ENCODE data around the gene MEGF11. TPM values are rescaled to one million over a fixed set of nuclear protein-coding genes. Genes with fewer than 3 reads are reported as not detected.

The MEGF11 gene
- 1.2 and 1.6 TPM in 2 replicates for total RNA-seq (2021)
- long read RNA-seq, partial matches to known transcripts = 2 of 5 reads
- long read RNA-seq, other reads (novel, unspliced or antisense) = 3 of 5 reads

GRCh38 chr15:66253418-66254088 is at the start of gene MEGF11:
TSS of gene MEGF11 (minus strand) at chr15:66253750. CDS start at chr15:66128403, 125,347 bp downstream.
- Histone ChIP-seq H3K56ac (ENCODE audit: insufficient read length, low read depth, low read length) (no peak within 1 kb of the TSS), H3K14ac (ENCODE audit: insufficient read depth, low read length) (no peak within 1 kb of the TSS), H2BK12ac (ENCODE audit: insufficient read length, low read depth, low read length) (no peak within 1 kb of the TSS), H2AK5ac (ENCODE audit: insufficient read length, low read length) (no peak within 1 kb of the TSS), H2BK120ac (ENCODE audit: low read depth, low read length, poor library complexity, severe bottlenecking) (no peak within 1 kb of the TSS), H3K4me2 (ENCODE audit: insufficient read depth, insufficient read length, low read length) (peak within 1 kb of the TSS; percentile 87), H3K79me1 (ENCODE audit: insufficient read depth, low read depth, low read length, poor library complexity, severe bottlenecking) (no peaks in the 10 kb centered on the region), H3K4me1 (ENCODE audit: insufficient read depth, low read length) (no peaks in the 10 kb centered on the region), H4K5ac (ENCODE audit: insufficient read length, low read depth, low read length) (no peak within 1 kb of the TSS), H3K23ac (ENCODE audit: insufficient read length, low read depth, low read length) (no peak within 1 kb of the TSS), H3K9ac (ENCODE audit: extremely low read depth, insufficient read length, low read length) (peak within 1 kb of the TSS; percentile 39), H3K27me3 (ENCODE audit: insufficient read depth, low read length) (peaks cover 41% of the 10 kb centered on the region), H3K79me2 (ENCODE audit: insufficient read depth, low read length) (no peaks in the 10 kb centered on the region), H3K4ac (ENCODE audit: low read depth, low read length) (no peak within 1 kb of the TSS), H4K20me1 (ENCODE audit: control insufficient read depth, insufficient read depth, insufficient read length) (peaks cover 2% of the 10 kb centered on the region), H4K91ac (ENCODE audit: insufficient read length, low read depth, low read length) (no peak within 1 kb of the TSS), H3K27ac (ENCODE audit: insufficient read length, low read depth, low read length) (no peak within 1 kb of the TSS), H2BK20ac (ENCODE audit: low read depth, low read length, poor library complexity, severe bottlenecking) (no peak within 1 kb of the TSS), H2BK15ac (ENCODE audit: low read depth, low read length) (no peak within 1 kb of the TSS), H3T11ph (ENCODE audit: low read length) (no peak within 1 kb of the TSS), H3K9me3 (ENCODE audit: control insufficient read depth, low read depth, low read length) (no peaks in the 10 kb centered on the region), H4K8ac (replicated peaks; ENCODE audit: insufficient read length, low read depth, low read length) (no peak within 1 kb of the TSS), H3K18ac (ENCODE audit: insufficient read length, low read depth, low read length) (no peak within 1 kb of the TSS), H3K23me2 (ENCODE audit: insufficient read length, low read depth, low read length, poor library complexity, severe bottlenecking) (peaks cover 19% of the 10 kb centered on the region), H2AFZ (ENCODE audit: low read length) (peak within 1 kb of the TSS; percentile 19), H2BK5ac (ENCODE audit: insufficient read length, low read length) (no peak within 1 kb of the TSS)
- Mint-ChIP-seq H3K9me3 (peaks cover 0 to 4% of the 10 kb centered on the region in 2 experiments; a peak in 1 of 5 replicates), H3K36me3 (ENCODE audit: insufficient read depth in 1 of 3, low read depth in 3 of 3) (no peaks in the 10 kb centered on the region), H3K4me1 (peaks cover 36 to 46% of the 10 kb centered on the region in 2 experiments), H3K27me3 (ENCODE audit: low read depth) (peaks cover 91% of the 10 kb centered on the region), H3K27ac (peak within 1 kb of the TSS in 1 of 3 experiments; percentile 24; a peak in 1 of 7 replicates), H3K4me3 (peak within 1 kb of the TSS; percentile 75 to 95)
- peak; percentile 78 for DNase-seq
- no CpG with 5 or more reads among the region's 64 CpGs for WGBS (ENCODE audit: extremely low coverage, insufficient read length, low lambda C conversion rate)
- TF ChIP-seq, protein P1, sequence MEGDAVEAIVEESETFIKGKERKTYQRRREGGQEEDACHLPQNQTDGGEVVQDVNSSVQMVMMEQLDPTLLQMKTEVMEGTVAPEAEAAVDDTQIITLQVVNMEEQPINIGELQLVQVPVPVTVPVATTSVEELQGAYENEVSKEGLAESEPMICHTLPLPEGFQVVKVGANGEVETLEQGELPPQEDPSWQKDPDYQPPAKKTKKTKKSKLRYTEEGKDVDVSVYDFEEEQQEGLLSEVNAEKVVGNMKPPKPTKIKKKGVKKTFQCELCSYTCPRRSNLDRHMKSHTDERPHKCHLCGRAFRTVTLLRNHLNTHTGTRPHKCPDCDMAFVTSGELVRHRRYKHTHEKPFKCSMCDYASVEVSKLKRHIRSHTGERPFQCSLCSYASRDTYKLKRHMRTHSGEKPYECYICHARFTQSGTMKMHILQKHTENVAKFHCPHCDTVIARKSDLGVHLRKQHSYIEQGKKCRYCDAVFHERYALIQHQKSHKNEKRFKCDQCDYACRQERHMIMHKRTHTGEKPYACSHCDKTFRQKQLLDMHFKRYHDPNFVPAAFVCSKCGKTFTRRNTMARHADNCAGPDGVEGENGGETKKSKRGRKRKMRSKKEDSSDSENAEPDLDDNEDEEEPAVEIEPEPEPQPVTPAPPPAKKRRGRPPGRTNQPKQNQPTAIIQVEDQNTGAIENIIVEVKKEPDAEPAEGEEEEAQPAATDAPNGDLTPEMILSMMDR (conservative IDR thresholded peaks at IDR 0.05) = no peak
